ENCODE measurements around the gene AOAH.

GRCh38 chr7:36565792-36566356 is 158.4 kb downstream of the AOAH start:
- TF ChIP-seq CTCF (conservative IDR thresholded peaks at IDR 0.05; ENCODE audit: low read depth, low read length) (no peak), EZH2 (IDR thresholded peaks at IDR 0.05; ENCODE audit: borderline replicate concordance, low read depth, low read length, poor library complexity, severe bottlenecking) (no peak)
